ENCODE measurements around the gene L3MBTL4.
"Not testable (repeated sequence)": the region's sequence is repeated elsewhere in the genome, so short reads cannot be mapped to it uniquely, and the experiment has no call there.

Gene L3MBTL4

GRCh38 chr18:6406075-6406909 lies 8.4 kb downstream of the L3MBTL4 start:
- DNase-seq (ENCODE audit: low read depth): no peak

DNA sequence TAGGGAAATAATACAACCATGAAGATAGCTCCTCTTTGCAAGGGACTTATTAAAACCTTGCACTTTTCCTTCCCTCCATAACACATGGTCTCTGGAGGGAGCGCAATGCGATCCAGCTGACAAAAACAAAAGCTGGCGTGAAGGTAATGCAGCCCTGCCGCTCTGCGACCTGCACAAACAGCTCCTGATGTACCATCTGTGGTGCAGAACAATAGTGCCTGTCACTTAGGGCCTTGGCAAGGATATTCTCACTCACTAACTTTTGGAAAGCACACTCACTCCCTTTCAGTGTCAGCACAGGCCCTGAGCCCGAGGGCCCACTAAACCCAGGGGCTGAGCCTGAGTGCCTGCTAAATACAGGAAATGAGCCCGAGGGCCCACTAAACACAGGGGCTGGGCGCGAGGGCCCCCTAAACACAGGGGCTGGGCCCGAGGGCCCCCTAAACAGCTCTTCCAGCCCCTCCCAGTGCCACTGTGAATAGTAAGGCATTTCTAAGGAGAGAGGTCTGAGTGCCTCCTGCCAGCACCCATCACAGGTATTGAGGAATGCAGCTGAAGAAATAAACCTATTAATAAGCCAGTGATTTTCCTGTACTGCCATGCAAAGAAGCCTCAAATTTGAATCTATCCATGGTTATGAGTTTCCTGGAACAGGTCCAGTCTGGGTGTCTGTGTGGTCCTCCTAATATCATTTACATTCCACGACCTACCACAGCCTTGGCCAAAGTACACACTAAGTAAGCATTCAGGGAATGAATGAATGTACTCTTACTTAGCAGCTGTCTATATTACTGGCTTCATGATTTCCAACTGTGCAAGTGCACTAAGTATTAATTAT lies 9.3 kb downstream of the L3MBTL4 start:
- no peak for DNase-seq (ENCODE audit: low read depth)

- DNase-seq (ENCODE audit: low read depth): no peak
Observed at GRCh38 chr18:6404834-6405233, 9.9 kb downstream of the L3MBTL4 start.

DNA sequence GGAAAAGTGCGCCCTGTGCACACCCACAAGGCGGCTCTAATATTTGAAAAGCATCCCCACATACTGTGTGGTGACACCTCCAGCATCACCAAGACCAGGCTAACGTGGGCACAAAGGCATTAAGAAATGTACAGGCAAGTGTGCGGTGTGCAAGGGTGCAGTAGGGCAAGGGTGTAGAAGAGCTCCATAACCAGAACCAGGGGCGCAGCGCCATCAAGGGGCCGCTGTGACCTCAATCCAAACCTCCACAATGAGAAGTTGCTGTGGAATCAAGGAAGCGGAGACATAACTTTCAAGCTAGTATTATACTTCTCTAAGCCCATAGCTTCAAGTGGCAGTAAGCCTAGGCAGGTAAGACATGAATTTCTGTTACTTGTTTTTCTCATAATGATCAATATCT lies 13.0 kb downstream of the L3MBTL4 start:
- no peak for DNase-seq (ENCODE audit: low read depth)

- DNase-seq (ENCODE audit: low read depth): no peak
Observed at GRCh38 chr18:6399776-6400175, 14.9 kb downstream of the L3MBTL4 start.

DNA sequence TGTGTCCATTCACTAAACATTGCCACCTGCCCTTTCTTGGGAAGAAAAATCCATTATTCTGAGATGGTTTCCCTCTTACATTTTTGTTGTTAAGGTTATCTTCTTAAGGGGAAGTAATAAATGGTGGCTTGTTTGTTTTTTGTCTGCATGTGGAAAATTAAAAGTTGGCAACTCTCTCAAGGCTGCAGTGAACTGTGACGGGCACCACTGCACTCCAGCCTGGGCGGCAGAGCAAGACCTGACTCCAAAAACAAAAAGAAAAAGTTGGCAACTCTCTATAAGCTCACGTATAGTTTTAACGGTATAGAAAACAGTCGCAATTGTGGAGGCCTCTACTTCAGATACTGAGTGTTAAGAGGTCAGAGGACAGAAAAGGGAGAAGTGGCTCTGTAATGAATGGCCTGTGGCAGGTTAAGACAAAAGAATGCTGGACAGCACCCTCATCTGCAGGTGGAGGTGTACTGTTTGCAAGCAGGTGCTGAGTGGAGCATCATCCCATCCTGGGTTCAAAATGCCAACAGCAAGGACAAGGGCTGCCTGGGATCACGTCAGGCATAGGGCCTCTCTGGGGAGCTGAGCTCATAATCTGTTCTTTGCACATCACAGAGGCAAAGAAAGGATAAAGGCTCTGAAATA lies 16.7 kb downstream of the L3MBTL4 start:
- DNase-seq (ENCODE audit: low read depth): no peak

GRCh38 chr18:6396847-6397246 lies 17.9 kb downstream of the L3MBTL4 start:
- DNase-seq (ENCODE audit: low read depth): no peak

DNA sequence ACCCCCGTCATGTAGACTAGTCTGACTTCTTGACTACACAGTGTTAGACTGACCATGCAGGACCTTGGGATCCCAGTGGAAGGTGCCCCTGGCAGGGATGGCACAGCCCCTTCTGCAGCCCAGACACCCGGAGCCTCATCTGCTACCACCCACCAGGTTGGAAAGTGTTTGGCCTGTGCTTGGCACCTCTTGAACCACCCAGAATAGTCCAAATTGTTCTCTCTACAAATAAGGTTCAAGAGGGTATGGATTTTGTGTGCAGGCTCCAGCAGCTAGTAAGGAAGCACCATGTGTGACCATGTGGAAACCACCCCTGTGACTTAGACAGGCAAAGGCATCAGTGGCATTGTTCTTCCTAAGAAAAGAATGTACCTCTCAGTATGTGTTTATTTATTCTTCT lies 18.4 kb downstream of the L3MBTL4 start:
- DNase-seq (ENCODE audit: low read depth): no peak

DNA sequence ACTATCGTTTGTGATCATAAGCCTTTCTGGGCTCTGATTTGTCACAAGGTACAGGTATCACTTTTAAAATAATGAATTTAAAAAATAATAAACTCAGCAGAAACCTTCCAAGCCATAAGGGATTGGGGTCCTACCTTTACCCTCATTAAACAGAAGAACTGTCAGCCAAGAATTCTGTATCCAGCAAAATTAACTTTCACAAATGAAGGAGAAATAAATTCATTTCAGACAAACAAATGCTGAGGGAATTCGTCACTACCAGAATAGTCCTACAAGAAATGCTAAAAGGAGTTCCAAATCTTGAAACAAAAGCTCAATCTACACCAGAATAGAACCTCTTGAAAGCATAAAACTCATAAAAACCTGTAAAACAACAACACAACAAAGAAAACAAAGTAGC lies 25.7 kb downstream of the L3MBTL4 start:
- no peak for DNase-seq (ENCODE audit: low read depth)

DNA sequence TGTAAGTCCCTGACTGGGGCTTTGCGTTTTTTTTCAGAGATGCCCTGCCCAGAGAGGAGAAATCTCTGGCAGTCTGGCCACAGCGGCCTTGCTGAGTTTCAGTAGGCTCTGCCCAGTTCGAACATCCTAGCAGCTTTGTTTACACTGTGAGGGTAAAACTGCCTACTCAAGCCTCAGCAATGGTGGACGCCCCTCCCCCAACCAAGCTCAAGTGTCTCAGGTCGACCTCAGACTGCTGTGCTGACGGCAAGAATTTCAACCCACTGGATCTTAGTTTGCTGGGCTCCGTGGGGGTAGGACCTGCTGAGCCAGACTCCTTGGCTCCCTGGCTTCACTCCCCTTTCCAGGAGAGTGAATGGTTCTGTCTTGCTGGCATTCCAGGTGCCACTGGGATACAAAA lies 31.7 kb downstream of the L3MBTL4 start:
- no peak for DNase-seq (ENCODE audit: low read depth)

- not testable (repeated sequence) for DNase-seq (ENCODE audit: low read depth)
Observed at GRCh38 chr18:6377473-6377872, 37.2 kb downstream of the L3MBTL4 start.

DNA sequence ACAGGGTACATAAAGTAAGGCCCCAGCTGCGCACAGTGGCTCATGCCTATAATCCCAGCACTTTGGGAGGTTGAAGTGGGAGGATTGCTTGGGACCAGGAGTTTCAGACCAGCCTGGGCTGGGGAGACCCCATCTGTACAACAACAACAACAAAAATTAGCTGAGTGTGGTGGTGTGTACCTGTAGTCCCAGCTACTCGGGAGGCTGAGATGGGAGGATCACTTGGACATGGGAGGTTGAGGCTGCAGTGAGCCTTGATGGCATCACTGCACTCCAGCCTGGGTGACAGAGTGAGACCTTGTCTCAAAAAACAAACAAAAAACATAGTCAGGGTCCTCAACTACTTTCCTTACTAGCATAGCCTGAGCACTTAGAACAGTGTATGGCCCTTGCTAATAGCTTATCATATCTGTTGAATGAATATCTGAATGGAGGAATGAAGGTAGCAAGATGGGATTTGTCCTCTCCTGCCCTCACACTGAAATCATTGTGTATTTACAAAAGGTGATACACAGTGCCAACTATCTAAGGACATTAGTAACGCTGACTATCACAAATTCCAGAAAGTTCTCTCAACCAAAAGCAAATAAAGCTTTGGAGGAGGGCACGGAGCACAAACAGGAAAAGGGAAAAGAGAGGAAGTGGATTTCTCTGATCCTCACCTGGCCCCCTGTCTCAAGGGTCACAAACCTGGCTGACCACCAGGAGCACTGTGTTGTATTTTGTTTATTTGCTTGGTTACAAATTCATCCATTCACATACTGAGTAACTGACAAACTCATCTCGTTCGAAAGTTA lies 38.1 kb downstream of the L3MBTL4 start:
- DNase-seq (ENCODE audit: low read depth): no peak

GRCh38 chr18:6374935-6375529 lies 39.7 kb downstream of the L3MBTL4 start:
- no peak for DNase-seq (ENCODE audit: low read depth)

DNA sequence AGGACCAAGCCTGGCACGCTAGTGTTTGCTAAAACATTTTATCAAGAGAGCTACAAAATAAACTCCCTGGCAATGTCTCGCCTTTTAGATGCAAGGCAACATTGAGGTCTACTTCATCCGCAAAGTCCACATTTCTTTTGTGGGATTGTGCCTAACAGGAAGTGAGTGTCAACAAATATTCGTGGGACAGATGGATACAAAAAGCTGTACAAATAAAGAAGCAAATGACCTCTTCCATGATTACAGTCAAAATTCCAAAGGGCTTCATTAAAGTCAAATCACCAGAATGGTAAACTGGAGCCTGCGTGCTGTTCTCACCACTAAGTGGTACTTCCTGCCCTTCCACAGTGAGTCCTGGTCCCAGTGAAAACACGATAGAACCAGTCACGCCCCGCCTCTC lies 40.4 kb downstream of the L3MBTL4 start:
- DNase-seq (ENCODE audit: low read depth): no peak

- no peak for DNase-seq (ENCODE audit: low read depth)
Observed at GRCh38 chr18:6373187-6373586, 41.5 kb downstream of the L3MBTL4 start.

GRCh38 chr18:6370886-6371635 lies 43.6 kb downstream of the L3MBTL4 start:
- DNase-seq (ENCODE audit: low read depth): no peak

GRCh38 chr18:6370410-6370809 lies 44.3 kb downstream of the L3MBTL4 start:
- no peak for DNase-seq (ENCODE audit: low read depth)

- DNase-seq (ENCODE audit: low read depth): no peak
Observed at GRCh38 chr18:6368017-6368416, 46.7 kb downstream of the L3MBTL4 start.

DNA sequence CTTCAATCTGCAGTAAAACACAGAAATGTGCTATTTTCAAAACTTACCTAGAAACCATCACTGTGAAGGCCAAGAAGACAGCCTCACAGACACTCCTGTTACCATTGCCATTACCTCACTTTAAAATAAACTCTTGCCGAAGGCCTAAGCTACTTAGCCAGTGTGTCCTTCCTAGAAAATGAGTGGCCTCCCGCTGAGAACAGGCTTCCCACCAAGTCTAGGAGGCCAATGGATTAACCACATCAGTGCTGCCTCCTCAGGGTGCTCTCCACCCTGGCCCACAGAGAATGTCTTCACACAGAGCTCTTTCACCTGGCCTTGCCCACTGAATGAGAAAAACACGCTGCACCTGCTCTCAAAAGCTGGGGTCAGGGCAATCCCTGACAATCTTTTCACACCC lies 47.5 kb downstream of the L3MBTL4 start:
- DNase-seq (ENCODE audit: low read depth): no peak

GRCh38 chr18:6366776-6367175 lies 47.9 kb downstream of the L3MBTL4 start:
- no peak for DNase-seq (ENCODE audit: low read depth)

DNA sequence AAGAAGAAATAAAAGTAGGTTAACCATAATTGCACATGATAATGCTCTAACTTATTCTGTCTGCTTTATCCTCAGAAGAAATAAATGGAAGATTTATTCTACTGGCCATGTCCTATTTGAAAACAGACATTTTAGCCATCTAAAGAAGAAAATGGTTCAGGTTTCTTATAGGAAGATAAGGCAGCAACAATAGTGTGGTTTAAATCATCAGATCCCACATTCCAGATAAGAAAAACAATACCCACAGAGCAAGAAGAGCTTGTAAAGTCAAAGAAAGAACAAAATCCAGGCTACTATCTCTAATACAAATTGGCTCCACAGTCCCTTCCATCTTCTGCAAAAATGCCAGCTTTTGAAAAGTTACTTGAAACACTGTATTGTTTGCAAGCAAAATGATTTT lies 49.3 kb downstream of the L3MBTL4 start:
- no peak for DNase-seq (ENCODE audit: low read depth)

All from ELR (cell line).